GM21619 (cell line): ENCODE measurements around the gene PAFAH1B2.
"Not testable (repeated sequence)": the region's sequence is repeated elsewhere in the genome, so short reads cannot be mapped to it uniquely, and the experiment has no call there.

Experiments used
- ATAC-seq: cut with Tn5 transposase; IDR thresholded peaks from one replicate; pipeline ENCODE4 v1.9.1; 2021; ENCODE audit not compliant: unreplicated experiment

PAFAH1B2 gene, protein sequence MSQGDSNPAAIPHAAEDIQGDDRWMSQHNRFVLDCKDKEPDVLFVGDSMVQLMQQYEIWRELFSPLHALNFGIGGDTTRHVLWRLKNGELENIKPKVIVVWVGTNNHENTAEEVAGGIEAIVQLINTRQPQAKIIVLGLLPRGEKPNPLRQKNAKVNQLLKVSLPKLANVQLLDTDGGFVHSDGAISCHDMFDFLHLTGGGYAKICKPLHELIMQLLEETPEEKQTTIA

DNA sequence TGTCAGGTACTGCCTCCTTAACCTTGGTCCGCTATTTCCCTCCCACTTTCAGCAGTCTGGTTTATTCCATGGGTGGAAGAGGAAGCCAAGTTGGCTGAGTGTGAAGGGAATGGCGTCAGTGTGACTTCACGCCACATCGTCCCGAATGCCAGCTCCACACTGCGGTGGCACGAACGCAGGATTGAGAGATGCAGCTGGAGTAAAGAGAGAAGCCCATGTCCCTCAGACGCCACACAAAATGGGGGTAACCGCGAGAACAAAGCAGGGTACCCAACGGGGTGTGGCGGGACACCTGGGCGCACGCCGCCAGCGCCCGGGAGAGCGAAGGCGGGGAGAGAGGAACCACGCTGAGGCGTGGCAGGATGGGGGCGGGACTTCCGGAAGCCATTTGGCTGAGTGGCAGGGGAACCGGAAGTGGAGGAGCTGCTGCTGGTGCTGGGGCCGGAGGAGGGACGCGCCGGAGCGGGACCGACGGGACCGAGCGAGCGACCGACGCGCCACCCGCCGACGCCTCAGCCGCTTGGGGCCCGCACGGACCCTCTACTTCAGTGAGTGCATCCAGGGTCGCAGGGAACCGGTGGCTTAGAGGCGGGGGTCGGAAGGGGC, at the start of gene PAFAH1B2:
PAFAH1B2 (plus strand) TSS at position 417 of the 606 bp plus-strand sequence. CDS start 8,161 bp downstream, outside the sequence.
- peak; percentile 95 for ATAC-seq

DNA sequence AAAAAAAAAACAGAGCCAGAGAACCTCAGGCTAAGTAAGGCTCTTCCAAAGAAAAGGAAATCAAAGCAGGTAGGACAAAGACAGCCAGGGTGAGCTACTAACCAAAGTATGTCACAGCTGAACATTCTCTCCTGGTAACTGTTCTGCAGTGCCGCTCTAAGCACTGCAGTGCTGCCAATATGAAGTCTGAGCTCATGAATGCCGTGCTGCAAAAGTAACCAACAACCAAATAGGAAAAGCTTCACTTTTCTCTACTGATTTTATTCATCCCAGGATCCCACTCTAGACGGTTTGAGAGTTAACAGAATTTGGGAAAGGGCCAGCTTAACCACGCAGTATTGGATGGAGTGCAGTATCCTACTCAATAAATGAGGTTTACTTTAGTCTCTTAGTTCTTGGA, 49.3 kb upstream of the PAFAH1B2 start:
- ATAC-seq: no peak

DNA sequence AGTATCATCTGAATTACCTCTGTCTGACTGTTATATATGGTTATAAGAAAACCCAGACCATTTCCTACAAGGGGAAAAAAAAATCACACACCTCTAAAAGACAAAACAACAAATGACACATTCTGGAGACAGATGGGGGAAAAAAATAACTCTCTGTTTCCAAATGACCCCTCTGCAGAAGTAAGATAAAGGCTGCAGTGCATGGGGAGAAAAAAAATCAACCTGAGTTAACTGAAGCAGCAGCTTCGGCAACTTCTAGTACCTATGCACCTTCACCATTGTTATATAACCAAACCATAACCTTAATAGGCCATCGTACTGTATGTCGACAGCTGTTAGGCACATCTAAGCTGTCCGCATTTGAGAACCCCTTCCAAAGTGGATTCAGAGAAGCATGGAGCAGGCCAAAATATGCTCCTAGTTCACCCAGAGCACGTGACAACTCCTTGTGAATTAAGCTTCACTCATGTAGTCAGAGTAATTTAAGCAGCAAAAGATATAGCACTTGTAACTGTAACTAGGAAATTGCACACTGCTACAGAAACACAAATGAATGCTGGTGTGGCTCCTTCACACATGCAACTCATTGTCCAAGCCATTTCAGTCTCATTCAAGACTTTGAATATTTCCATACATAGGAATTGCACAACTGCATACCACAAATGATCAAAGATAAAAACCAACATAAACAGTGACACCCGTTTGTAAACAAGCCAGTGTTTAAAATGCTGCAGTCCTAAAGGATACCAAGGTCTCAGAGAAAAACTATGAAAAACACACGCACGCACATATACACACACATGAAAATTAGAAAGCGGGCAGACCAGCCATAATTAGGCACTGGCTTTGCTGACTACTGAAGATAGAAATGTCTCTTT, 48.6 kb upstream of the PAFAH1B2 start:
- no peak for ATAC-seq

DNA sequence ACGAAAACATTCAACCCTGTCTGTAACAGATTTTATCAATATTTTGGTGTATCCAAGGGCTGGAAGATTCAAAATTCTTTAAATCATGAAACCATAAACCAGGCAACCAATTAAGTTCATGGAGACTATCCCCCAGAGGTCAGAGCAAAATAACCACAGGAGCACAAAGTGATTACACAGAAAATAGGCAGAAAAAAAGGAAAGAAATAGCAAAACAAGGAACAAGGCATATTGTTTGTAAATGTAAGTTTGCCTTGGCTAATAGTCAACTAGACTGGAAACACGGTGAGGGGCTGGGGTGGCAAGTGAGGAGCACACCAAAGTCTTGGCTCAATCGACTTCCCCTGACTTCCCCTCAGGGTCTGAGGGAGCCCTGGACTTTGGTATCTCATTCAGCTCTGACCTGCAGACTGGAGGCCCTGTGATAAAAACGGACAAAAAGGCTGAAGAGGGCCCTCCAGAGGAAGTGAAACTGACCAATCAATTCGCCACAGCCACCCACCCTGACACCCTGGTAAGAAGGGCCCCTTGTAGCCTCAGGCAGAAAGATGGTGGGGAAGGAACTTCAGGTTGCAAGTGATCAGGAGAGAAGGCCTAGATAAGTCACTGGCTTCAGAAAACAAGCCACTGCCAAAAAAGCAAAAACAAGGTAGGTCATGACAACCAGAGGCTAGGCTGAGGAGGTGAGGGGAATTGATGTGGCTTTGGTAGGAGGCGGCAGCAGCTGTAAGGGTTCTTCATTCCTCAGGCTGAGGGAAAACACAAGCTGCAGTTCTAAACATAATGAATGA, 47.7 kb upstream of the PAFAH1B2 start:
- peak; percentile 33 for ATAC-seq

DNA sequence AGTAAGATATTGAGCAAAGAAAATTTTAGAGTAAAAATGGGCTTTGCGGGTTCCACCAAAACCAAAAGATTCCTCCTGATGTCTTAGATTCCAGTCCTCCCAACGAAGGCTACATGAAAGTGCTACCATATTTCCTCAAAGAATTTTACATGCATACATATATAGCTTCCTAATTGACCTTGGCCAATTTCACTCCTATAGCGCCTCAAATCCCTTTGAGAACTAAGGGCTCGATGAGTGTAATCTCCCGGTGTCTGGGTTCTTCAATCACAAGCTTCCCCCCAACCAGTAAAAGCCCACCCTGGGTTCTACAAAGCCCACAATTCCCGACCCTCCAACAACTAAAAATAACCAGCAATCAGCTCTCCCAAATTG, 47.1 kb upstream of the PAFAH1B2 start:
- no peak for ATAC-seq

DNA sequence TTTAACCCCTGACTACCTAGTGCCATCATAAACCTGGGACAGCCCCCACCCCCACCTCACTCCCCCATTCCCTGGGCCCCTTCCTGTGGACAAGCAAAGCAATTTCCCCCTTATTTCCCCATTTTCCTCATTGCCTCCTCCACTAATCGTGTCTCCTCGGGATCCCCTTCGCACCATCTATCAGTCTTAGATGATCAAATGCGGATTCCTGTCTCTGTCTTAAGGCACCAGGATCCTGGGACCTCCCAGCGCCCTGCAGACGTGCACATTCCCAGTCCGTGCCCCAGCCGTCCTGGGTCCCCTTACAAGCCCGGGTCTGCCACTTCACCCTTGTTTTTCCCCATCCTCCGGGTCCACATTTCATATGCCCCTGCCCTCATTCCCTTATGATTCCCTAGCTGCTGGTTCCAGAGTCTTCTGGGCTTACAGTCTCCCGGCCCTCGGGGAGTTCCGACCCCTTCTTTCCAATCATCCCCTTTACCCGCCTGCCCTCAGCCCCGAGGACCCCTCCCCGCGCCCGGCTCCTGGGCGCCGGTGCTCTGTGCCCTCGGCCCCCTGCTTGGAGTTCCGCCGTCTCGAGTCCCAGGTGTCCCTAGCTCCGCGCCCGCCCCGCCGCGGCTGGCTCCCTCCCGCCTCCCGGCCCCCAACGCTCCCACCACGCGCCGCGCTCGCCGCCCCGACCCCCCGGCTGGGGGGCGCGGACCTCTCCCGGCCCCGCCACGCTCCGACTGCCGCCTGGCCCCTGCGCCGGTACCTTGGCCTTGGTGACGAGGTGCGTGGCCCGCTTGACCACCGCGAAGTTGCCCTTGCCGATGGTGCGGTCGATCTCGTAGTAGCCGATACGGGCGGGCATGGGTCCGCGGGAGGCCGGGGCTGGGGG, 46.5 kb upstream of the PAFAH1B2 start:
- peak; percentile 14 for ATAC-seq

DNA sequence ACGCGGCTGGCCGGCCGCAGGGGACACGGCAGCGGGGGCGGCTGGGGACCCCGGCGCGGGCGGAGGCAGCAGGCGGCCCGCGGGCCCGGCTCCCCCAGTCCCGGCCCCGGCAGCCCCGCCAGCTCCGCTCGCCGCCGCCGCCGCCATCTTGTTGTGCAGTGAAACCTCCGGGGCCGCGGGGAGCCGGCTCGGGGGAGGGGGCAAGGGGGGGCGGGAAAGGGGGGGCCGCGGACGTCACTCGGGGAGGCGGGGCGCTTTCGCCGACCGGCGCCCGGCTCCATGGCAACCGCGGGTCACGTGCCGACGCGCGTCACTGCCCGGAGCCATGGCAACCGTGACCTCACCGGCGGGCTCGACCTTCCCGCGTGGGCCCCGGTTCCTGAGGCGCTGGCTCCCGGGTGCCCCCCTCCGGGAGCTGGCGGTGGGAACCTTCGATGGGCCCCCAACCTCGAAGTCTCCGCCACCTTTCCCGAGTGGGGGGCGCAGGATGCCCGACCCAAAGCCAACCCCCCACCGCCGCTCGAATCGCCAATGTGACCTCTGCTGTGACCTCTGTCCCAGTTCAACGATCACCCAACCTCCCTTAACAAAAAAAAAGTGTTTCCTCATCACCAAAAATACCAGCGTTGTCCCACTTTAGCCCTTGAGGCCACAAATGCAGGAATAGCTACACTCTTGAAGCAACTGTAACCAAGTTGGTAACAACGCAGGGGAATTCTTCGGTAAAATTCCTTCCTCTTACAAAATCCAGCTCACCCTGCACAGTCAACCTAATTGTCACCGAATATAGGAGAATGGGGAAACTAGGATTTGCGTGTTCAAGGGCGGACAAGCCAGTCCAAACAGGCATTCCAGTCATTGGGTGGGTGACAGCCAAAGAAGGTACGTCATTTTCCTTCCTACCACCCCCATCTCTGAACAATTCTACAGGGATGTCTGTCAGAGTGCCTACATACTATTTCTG, 45.5 kb upstream of the PAFAH1B2 start, which contains the start of gene SIK3:
SIK3 (minus strand) TSS at position 160 of the 964 bp plus-strand sequence; CDS start at position 147, 13 bp downstream.
- peak; percentile 73 for ATAC-seq

DNA sequence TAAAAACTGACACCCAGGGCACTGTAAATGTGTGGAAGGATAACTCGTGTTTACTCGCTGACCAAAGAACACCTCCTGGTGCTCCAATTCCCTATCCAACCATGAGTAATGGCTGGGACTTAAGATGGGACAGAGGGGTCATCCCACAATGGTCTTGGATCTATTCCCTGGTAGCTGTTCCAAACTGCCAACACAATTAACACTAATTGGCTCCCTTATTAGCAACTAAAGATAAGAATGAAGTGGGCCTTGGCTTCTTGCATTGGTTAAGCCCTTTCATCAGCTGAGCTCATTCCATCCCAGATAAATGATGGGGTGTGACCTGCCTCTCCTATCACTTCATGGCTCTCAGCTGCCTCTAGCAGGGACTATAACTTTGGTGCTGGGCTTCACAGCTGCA, 44.4 kb upstream of the PAFAH1B2 start:
- no peak for ATAC-seq

DNA sequence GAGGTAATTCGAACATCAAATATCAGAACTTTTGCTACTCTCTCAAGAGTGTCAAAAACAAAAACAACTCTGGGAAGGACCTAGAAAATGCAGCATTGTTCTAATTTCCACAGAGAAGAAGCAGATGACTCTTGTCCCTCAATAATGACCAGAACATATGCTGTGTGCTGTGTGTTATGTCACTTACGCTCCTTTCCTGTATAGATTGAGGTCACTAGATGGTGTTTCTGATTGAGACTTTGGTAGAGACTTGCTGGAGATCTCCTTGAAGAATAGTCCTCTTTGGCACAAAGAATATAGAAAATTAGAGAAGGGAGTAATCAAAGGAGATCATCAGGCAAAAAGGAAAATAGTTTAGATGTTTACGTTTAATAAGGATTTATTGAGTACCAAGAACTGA, 43.5 kb upstream of the PAFAH1B2 start:
- ATAC-seq: no peak

DNA sequence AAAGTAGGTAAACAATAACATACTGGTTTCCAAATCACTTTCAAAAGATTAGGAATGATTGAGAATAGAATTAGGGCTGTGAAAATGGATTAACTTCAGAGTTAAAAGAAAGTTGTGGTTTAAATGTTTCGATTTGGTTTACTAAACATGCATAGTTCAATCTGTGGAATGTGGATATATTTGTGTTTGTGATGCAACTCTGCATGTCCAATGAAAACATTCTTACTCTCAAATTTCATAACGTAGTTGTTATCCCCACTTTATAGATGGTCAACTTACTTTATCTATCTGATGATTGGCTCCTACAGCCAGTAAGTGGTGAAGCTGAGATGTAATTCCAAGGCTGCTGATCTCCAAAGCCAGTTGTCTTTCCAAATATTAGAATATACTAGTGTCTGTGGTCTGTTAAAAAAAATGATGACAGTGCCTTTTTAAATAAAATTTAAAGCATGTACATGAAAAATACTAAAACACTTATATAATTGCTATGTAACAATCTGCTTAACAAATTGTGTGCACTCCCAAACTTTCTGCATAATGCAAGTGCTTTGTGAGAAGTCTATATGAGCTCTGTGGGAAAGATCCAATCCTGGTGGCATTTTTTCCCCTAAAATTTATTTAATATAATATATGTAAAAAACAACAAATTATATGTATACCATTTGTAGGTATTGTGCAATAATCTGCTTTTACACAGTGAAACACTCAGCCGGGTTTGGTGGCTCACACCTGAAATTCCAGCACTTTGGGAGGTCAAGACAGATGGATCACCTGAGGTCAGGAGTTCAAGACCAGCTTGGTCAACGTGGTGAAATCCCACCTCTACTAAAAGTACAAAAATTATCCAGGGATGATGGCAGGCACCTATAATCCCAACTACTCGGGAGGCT, 36.1 kb upstream of the PAFAH1B2 start:
- ATAC-seq: no peak

DNA sequence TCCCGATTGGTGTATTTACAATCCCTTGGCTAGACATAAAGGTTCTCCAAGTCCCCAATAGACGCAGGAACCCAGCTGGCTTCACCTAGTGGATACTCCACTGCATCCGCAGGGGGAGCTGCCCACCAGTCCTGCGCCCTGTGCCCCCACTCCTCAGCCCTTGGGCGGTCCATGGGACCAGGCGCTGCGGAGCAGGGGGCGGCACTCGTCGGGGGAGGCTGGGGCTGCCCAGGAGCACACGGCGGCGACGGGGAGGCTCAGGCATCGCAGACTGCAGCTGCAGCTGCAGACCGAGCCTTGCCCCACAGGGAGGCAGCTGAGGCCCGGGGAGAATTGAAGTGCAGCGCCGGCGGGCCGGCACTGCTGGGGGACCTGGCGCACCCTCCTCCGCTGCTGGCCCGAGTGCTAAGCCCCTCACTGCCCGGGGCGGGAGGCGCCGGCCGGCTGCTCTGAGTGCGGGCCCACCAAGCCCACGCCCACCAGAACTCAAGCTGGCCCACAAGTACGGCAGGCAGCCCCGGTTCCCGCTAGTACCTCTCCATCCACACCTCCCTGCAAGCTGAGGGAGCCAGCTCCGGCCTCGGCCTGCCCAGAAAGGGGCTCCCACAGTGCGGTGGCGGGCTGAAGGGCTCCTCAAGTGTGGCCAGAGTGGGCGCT, 33.7 kb upstream of the PAFAH1B2 start:
- ATAC-seq: no peak

DNA sequence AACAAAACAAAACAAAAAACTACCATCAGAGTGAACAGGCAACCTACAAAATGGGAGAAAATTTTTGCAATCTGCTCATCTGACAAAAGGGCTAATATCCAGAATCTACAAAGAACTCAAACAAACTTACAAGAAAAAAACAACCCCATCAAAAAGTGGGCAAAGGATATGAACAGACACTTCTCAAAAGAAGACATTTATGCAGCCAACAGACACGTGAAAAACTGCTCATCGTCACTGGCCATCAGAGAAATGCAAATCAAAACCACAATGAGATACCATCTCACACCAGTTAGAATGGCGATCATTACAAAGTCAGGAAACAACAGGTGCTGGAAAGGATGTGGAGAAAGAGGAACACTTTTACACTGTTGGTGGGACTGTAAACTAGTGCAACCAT, 31.6 kb upstream of the PAFAH1B2 start:
- not testable (repeated sequence) for ATAC-seq

DNA sequence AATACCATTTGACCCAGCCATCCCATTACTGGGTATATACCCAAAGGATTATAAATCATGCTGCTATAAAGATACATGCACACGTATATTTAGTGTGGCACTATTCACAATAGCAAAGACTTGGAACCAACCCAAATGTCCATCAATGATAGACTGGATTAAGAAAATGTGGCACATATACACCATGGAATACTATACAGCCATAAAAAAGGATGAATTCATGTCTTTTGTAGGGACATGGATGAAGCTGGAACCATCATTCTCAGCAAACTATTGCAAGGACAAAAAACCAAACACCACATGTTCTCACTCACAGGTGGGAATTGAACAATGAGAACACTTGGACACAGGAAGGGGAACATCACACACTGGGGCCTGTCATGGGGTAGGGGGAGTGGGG, 31.1 kb upstream of the PAFAH1B2 start:
- ATAC-seq: not testable (repeated sequence)

DNA sequence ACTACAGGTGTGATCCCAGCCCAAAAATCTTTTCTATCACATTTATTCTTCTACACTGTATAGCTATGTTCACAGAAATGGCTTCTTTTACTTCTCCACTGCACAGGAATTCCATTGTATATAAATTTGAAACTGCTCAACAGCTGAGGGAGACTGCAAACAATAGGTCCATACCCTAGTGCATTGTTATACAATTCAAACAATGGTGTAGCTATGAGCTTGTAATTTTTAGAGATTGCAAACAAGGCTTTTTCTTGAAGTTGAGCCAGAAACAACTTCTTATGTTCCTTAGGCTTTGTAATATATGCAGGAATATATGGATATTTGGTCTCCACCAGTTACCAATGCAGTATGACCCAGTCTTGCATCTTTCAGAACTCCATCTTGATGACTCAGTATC, 26.4 kb upstream of the PAFAH1B2 start:
- ATAC-seq: no peak

DNA sequence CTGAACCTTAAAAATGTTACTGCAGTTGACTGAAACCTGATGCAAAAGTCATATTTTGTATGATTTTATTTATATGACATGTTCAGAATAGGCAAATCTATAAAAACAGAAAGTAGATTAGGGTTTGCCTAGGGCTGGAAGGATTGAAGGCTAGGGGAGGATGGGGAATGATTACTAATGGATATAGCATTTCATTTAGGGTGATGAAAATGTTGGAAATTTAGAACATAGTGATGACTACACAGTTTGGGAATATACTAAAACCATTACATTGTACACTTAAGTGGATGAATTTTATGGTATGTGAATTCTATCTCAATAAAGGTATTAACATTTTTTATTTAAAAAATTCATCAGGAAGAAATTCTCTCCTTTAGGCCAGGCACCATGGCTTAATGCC, 22.9 kb upstream of the PAFAH1B2 start:
- ATAC-seq: no peak

DNA sequence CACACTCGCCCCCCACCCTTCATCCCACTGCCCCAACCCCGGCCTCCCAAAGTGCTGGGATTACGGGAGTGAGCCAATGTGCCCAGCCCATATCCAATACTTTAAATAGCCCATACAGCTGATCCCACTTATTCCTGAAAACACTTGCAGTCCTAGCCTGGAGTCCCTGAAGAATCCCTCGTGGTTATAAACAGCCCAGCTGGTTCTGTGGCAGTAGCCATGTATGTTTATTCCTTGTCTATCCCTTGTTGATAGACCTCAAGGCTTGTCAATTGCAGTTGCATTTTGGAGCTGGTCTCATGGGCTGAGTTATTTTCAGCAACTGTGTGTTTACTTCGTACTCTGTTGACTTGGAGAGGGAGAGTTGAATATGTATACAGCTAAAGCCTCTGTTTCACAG, 21.5 kb upstream of the PAFAH1B2 start:
- ATAC-seq: no peak

DNA sequence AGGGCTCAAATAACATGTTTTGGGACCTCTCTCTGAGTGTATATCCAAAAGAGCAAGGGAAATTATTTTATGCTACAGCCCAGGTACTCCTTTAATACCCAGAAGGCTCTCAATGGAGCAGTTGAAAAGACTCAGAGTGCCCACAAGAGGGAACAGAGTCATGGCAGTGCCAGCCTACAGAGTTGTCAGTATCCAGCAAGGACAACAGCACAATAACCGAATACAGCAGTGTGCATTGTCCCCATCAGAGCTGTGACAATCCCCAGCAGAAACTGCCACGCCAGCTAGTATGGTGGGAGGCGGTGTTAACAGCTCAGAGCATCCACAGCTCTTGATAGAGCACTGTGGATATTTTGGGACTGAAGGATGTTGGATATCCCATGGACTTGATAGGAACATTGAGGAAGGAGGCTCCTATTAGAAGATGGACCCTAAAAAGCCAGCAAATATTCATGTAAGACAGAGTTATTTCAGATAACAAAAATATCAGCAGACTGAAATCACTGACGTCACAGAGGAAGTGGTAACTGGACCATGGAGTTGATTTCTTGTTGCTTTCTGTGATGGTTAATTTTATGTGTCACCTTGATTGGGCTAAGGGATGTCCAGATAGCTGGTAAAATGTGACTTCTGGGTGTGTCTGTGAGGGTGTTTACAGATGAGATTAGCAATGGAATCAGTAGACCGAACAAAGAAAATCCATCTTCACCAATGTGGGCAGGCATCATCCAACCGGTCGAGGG, 17.7 kb upstream of the PAFAH1B2 start:
- ATAC-seq: no peak
